GM19455 (cell line): ENCODE results near the gene CLSTN2.

Source experiments
- ATAC-seq: cut with Tn5 transposase; IDR thresholded peaks from one replicate; pipeline ENCODE4 v1.9.1; 2021; ENCODE audit not compliant: unreplicated experiment

CLSTN2 gene

DNA sequence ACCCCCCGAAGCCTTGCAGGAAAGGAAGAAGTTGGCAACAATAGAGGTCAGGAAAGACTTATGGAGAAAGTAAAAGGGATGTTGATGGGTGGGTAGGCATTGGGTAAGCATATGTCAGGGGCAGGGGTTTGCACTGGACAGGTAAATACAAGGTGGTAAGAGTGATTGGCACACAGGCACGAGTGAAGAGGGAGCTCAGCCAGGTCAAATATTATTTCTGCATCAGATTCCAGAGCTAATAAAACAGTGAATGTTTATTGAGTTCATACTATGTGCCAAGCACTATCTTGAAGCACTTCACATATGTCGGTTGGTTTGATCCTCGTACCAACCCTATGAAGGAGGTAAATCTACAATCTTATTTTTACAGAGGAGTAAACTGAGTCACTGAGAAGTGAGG, 6.6 kb downstream of the CLSTN2 start:
- ATAC-seq = no peak

DNA sequence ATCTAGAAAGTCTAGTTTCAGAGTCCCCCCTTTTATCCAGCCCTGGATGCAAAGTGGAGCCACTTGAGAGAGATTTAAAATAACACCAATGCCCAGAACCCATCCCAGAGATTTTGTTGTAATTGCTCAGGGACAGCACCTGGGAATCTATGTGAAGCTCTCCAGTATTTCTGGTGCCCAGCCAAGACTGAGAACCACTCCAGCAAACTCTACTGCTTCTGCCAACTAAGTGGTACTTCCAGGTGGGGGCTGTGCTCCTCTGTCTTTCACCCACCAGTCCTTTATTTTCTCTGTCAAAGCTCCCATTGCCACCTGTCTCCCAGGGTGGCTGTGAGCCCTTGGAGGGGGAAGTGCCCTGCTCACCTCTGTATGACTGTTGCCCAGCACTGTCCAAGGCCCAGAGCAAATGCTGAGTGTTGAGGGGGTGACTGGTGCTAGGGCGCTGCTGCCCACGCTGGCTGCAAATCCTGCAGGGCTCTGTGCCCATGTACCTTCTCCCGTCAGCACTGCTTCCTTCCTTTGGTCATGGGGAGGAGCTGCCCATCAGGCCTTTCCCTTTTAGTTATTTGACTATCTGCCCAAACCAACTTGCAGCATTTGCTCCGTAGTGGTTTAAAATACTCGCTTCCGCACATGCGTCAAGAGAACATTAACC, 9.4 kb downstream of the CLSTN2 start:
- no peak for ATAC-seq

DNA sequence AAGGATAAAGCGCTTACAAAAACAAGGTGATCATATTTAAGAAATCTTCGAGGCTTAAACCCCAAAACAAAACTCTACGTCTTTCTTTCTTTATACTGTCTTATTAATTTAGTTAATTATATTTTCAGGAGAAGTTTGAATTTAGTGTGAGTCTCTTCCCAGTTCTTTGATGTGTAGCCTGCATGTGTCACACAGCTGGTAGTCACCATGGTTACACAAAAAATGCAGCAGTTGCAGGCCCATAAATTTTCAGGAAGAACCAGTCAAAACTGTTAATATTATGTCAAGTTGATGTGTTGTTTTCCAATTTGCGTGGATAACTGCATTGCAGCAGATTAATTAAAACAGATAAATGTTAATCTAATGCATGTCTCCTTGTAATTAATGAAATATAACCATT, 10.4 kb downstream of the CLSTN2 start:
- no peak for ATAC-seq

DNA sequence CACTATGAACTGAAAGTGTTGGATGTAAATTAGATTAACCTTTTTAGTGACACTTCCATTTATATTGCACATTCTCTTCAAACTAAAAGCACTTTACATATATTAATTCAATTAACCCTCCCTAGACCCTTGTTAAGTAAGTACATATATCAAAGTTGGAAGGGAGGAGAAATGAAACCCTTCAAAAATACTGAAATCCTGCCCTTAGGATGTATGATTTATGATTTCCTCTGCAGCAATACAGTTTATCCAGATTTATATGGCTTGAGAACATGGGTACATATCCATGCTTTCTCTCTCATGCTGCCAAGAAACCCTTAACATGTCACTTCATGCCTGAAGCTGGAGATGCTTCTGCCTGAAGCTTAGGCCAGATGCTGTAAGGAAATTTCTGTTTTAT, 11.0 kb downstream of the CLSTN2 start:
- no peak for ATAC-seq

DNA sequence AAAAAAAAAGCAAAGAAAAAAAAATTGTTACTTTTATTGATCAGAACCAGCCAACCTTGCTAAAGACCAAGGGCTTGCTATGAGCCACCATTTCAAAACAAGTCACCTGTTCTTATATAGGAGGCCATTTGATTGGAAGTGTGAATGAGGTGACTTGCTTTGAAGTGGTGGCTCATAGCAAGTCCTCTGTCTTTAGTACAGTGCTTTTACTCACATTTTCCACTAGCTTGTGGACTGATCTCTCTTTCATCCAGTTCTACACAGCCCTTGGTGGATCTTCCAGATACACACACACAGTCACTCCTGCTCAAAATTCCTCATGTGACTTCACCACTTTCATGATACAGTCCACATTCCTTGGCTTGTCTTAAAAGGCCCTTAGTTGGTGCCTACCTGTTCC, 13.5 kb downstream of the CLSTN2 start:
- no peak for ATAC-seq

DNA sequence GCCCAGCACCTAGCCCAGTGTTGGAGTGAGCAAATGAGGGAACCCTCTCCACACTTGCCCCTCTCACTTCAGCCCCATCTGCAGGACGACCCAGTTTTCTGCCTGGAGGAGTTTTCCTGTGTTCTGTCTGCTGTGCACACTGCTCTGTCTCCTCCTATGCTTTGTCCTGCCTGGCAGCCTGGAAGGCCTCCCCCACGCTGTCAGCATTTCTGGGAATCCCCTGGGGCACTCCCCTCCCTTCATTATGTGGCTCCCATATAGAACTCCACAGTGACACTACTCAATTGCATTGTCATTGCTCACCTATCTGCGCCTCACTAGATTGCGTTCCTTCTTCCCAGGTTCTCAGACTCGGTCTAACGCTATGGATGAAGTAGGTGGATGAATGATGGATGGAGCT, 13.9 kb downstream of the CLSTN2 start:
- no peak for ATAC-seq

DNA sequence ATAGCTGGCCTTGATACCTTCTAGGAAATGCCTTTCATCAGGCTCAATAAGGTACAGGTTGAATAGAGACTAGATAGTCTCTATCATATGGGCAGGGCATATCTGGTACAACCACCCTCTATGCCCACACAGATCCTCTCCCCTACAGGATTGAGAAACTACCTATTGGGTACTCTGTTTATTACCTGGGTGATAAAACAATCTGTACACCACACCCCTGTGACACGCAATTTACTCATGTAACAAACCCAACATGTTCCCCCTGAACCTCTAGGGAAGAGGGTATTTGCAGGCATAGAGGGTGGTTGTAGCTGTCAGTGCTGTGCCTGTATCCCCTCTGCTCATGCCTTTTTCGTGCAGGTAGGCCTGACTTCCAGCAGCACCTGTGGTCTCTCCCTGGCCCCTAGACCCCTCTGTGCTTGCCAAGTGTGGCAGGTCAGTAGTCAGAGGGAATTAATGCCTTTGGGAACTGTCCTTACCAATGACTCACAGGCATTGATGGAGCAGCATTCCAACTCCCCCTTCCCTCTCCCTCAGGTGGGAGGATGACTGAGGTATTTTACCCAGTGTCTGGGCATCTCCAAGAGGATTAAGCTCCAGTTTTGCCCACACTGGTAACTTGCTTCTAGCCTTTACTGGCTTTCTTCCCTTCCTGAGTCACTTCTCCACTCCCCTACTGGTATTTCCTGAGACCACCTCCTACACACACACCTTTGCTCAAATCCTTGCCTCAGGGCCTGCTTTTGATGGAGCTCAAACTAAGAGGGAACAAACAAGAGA, 18.3 kb downstream of the CLSTN2 start:
- no peak for ATAC-seq

DNA sequence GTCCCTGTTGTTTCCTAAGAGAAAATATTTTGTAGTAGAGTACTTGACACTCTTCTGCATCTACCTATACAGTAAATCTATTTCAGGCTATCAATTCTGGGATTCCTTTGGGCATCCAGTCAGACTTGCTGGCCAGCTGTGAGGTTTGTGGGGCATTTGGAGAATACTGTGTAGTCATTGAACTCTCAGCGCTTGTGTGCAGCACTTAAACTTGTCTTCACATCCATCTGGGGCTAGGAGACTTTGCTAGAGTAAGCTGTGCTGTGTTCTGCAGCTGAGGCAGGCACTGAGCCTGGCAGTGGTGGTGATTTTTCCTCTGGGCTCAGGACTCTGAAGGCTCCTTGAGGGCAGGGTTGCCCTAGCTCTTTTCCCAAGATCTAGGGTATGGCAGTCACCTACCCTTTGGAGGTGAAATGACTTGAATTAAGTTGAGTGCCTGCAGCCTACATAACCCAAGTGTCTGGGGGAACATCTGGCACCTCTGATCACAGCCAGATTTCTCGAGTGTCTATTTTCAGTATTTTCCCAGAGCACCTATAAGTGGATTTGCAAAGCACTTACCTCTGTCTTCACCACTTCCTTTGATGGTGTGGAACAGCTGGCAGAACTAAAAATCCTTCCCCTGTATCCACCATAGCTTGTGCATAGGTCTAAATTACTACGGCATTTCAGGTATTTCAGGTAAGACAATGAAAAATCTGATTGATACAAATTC, 19.3 kb downstream of the CLSTN2 start:
- no peak for ATAC-seq

DNA sequence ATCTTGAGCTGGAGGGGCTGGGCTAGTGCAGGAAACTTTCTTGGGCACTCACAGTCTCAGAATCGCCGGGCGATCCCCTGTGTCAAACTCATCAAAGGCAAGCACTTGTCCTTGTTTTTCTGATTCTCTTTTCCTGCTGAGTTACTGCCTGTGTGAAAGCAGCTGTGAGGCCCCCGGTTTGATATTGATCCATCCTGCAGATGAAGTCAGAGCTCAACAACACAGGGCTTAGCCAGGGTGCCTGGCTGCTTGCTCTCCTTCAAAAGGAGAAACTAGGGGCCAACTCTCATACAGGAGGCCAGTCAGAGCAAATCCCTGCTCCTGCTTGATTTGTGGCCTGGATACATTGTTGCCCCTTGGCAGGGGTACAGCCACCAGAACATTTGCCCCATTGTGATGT, 22.9 kb downstream of the CLSTN2 start:
- no peak for ATAC-seq

DNA sequence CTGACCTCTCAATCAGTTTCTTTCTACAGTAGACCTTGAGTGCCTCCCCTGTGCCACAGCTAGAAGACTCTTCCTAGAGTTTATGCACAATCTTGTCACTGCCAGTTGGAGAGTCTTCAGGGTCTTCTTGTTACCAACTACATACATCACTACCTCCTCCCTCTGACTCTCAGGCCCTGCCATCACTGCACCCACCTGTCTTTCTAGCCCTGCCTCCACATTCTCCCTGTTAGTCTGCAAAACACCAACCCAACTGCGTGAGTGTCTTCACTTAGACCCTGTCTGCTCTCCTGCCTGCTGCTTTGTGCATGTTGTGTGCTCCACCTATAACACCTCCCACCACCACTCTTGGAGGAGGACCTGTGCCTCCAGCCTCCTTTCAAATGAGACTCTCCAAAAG, 34.4 kb downstream of the CLSTN2 start:
- no peak for ATAC-seq

DNA sequence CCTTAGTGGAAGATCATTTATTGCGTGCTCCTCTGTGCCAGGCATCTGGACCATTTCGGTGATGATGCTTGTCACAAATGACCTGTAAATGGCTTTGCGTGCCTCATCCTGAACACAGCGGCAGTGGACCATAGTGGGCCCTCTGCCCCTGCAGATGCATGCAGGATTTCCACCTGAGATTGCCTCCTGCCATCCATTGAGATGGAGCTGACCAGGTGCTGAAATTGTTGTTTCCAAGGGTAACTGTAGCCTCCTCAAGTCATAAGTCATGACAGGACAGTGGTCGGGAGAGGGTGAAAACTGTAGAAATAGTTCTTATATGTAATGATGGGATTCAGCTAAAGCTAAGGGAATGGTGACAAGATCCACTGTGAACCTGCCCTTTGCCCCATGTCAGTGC, 35.5 kb downstream of the CLSTN2 start:
- no peak for ATAC-seq

DNA sequence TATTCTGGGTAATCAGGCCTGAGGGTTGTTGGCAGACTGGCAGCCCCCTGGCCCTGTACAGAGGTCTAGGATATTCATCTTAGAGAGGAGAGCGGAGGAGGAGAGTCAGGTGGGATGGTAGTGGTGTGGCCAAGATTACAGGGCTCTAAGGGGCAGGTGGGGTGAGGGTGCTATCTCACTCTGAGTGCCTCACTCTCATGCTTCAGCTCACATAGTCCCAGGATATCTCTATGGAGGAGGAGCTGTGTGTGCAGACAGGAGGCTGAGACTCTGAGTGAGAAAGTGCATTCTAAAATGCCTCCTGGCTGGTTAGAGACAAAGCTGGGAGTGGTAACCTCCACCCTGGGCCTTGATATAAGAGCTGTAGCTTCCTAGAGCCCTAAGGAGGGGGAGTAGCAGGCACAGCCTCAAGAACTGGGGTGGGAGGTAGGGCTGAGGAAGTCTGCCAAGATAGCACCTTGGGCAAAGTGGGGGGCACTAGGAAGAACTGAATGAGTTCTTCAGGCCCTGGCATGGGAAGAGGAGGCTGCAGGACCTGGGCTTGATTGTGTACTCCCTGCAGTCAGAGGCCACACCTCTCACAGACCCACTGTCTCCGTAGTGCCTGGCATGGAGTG, 39.9 kb downstream of the CLSTN2 start:
- no peak for ATAC-seq

DNA sequence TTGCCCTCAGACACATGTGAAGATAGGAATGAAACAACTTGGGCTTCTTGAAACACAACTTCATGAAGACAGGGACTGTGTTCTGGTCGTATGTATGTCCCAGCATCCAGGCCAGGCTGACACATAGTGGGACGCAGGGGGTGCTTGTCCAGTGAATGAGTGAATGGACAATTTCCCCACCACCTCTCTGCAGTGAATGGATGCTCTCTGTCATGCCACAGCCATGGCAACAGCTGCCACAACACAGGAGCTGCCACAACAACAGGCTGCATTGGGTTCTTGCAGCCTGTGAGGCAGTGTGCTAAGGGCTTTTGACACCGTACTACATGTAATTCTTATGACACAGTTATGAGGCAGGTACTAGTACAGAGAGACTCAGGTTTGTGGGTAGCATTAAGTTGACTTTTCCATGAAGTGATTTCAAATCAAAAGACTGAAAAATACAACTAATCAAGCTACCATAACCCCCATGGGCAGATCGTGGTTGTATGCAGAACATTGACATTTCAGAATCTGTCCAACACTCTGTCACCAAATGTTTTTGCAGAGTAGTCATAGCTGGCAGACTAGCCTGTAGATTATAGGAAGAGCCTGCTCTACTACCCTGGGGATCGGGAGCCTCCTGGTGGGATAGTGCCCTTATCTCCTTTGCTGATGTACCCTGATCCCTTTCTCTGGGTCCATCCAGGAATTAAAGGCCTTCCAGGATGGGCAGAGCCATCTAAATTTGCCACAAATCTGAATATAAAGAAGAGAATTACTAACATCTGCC, 40.8 kb downstream of the CLSTN2 start:
- no peak for ATAC-seq

DNA sequence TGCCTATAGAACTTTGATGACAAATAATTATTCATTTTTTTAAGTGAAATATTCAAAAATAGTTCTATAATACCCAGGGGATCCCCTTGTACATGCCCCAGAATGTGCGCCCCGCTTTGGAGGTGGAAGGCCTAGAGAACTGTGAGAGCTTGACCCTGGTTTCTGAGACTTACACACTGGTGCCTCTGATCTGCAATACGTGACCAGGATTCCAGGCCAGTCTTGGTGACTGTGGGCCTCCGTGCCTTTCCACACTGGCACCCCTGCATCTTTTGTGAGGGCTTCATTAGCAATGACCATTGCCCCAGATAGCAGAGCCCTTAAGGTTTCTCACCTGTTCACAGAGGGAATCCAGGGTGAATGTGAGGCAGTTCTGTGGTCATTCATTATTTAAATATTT, 44.0 kb downstream of the CLSTN2 start:
- no peak for ATAC-seq

DNA sequence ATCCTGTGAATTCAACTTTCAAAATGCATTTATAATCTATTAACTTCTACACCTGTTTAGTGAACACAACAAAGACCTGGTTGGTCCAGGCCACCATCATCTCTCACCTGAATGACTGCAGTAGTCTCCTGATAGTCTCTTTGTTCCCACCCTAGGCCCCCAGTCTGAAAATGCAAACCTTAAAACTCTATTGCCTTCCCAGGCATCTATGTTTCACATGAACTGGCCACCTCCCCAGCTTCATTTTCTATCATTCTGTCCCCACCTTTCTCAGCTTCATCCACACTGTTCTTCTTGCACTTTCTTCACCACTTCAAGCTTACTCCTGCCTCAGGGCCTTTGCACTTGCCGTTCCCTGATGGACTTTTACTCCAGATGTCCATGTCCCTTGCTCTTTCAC, 45.0 kb downstream of the CLSTN2 start:
- no peak for ATAC-seq

DNA sequence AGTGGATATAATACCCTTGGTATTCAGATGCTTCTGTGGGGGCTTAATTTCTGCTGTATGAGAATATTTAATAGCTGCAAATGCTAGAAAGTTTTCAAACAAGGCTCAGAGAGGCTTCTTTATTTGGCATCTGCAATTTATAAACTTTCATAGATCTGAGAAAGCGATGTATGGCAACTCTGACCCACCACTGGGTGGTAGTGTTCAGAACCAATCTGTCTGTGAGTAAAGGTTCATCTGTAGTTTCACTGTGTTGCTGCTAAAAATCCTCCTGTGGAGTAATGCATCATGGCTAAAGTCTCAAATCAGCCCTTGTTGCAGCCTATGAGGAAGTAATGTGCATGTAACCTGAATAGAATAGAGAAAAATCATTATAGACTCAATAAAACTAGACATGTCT, 47.4 kb downstream of the CLSTN2 start:
- no peak for ATAC-seq

DNA sequence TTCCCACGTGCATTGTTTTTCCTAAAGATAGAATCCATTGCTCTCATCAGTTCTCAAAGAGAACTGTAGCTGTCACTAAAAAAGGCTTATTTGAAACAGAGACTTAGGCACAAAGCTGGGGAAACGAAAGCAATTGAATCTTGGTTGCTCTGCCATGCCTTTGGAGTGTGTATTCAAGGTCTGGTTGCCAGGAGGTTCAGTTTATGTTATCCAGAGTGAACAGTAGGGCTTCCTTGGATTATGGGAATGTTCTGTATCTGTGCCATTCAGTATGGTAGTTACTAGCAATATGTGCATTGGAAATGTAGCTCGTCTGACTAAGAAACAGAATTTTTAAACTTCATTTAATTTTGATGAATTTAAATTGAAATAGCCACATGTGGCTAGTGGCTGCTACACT, 50.6 kb downstream of the CLSTN2 start:
- ATAC-seq = no peak

DNA sequence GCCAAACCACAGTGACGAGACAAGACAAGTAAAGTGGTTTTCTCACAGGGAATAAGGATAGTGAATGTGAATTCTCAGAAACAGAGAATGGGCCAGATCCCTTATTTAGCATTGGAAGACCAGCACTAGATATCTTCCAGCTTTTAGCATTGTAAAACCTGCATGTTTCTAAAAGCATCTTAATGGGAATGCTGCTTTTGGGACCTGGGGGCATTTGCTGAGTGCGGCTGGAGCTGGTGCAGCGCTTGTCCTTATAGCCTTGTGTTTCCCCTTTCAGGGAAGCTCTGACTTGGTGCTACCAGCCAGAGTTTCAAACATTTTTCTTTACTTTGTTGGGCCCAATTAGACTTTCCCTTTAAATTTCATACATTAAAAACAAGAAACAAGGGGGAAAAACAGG, 52.9 kb downstream of the CLSTN2 start:
- no peak for ATAC-seq

DNA sequence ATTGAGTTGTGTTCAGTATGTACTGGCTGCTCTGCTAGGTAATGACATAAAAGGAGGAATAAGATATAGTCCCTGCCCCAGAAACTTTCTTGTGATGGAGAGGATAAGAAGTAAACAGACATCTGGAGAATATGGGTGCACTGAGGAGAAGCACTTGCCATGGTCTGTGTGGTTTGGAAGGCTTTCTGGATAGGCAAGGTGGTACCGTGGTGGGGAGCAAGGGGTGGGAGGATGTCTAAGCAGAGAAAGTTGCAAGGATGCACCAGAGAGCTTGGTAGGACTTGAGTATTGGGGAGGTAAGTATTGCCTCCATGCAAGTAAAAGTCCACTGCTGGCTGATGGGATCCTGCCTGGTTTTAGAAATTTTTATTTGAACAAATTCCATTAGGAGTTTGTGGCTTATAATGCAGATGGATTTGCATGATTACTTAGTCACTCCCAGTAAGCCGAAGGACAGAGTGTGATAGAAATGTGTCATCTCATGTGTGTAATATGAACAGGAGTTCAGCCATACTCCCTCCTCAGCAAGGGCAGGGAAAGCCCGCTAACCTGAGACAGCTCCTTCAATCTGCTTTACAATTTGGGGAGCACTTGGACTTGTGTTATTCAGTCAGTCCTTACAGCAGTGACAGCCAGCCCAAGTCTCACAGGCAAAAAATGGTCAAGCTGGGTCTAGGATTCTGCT, 53.6 kb downstream of the CLSTN2 start:
- no peak for ATAC-seq

DNA sequence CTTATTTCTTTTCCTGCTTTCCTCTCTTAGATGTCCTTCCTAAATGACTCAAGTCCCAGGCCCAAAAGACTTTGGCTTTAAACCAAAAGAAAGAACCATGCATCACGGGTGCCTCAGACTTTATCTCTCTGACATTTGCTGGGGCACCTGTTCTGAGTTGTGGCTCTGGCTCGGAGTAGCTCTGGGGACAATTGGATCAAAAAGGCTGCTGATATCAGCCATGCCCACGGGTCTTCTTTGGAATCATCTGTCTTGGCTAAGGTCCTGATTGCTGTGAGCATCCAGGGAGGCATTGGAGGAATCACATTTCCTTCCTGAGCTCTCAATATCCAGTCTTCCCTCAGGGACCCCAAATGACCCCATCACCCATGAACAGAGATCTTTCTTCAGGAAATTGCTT, 59.9 kb downstream of the CLSTN2 start:
- no peak for ATAC-seq
